Measurements from ENCODE around the gene CEP83. TPM values are rescaled to one million over a fixed set of nuclear protein-coding genes. Genes with fewer than 3 reads are reported as not detected.

CEP83 gene
- total and polyA plus RNA-seq, 12 donors = 4.2 to 20.5 (median 10.2) TPM

- Histone ChIP-seq H3K9me3 (no peaks in the 10 kb centered on the region), H3K36me3 (no peaks in the 10 kb centered on the region), H3K4me1 (peaks cover 0 to 21% (median 6%) of the 10 kb centered on the region in 9 donors), H3K4me3 (no peak overlapping the region), H3K27me3 (no peaks in the 10 kb centered on the region), H3K27ac (no peak overlapping the region)
- DNase-seq (no peak), ATAC-seq (no peak)
- TF ChIP-seq CTCF (IDR thresholded peaks at IDR 0.05) = no peak
- intact Hi-C loops (cut with DNase I) = loop anchor here in 2 of 10 donors (10.0 kb wide), 1 partner anchor 197 kb away; no protein-coding TSS in a partner anchor
- 82 to 86% methylated on average over 4 of the region's 4 CpGs for WGBS, 2 donors
These were observed 121.5 kb downstream of the CEP83 start for GRCh38 chr12:94338006-94338794.

- peaks cover 0 to 21% (median 6%) of the 10 kb centered on the region in 9 donors for H3K4me1 ChIP-seq
- H3K4me3 ChIP-seq = no peak overlapping the region
- H3K9me3 ChIP-seq = no peaks in the 10 kb centered on the region
- ATAC-seq (peak in 3 of 8 donors; percentile 51 to 55 (median 51)), DNase-seq (no peak)
- WGBS, 2 donors = 33 to 49% methylated on average over 5 of the region's 5 CpGs
- TF ChIP-seq CTCF (IDR thresholded peaks at IDR 0.05) = no peak
- peaks cover 0 to 7% (median 0%) of the 10 kb centered on the region in 9 donors for H3K36me3 ChIP-seq
- H3K27me3 ChIP-seq = no peaks in the 10 kb centered on the region
- intact Hi-C loops (cut with DNase I) = loop anchor here in 2 of 10 donors (10.0 kb wide), 1 partner anchor 198 kb away; no protein-coding TSS in a partner anchor
- H3K27ac ChIP-seq = peak overlapping the region in 1 of 10 donors; percentile 10
These were observed 123.3 kb downstream of the CEP83 start for GRCh38 chr12:94336211-94336925.

GRCh38 chr12:94333396-94333795, 126.3 kb downstream of the CEP83 start:
- 91 to 94% methylated on average over 3 of the region's 3 CpGs for WGBS, 2 donors

More at GRCh38 chr12:94333396-94333795, 126.3 kb downstream of the CEP83 start:
- ATAC-seq = no peak
- H3K4me1 ChIP-seq = peaks cover 0 to 21% (median 6%) of the 10 kb centered on the region in 9 donors
- intact Hi-C loops (cut with DNase I) = loop anchor here in 2 of 10 donors (10.0 kb wide), 1 partner anchor 201 kb away; no protein-coding TSS in a partner anchor
- no peaks in the 10 kb centered on the region for H3K9me3 ChIP-seq
- no peak for TF ChIP-seq CTCF (IDR thresholded peaks at IDR 0.05)
- no peak overlapping the region for H3K4me3 ChIP-seq
- peaks cover 0 to 34% (median 0%) of the 10 kb centered on the region in 9 donors for H3K36me3 ChIP-seq
- DNase-seq = no peak
- H3K27ac ChIP-seq = no peak overlapping the region
- H3K27me3 ChIP-seq = no peaks in the 10 kb centered on the region

All from heart right ventricle (tissue), 16 donors.